KMS-11 (cell line): Measurements from ENCODE around the gene NEDD4L.

ENCODE experiments used
- H2AFZ ChIP-seq: fragments of 200-600 bp; sonication (generic); 2 replicates; pipeline ENCODE4 v1.6.1; 2016; ENCODE audit warnings: antibody characterized with exemption, mixed run types, low read depth
- H3K27ac ChIP-seq: fragments of 200-600 bp; sonication (generic); 2 replicates; pipeline ENCODE4 v1.6.1; 2016; ENCODE audit warnings: mild to moderate bottlenecking, mixed run types
- H3K27me3 ChIP-seq: fragments of 200-600 bp; sonication (generic); 2 replicates; pipeline ENCODE4 v1.6.1; 2017; ENCODE audit warnings: mild to moderate bottlenecking, low read depth, mixed run types, moderate library complexity; ENCODE audit not compliant: insufficient read depth
- H3K36me3 ChIP-seq: fragments of 200-600 bp; sonication (generic); 2 replicates; pipeline ENCODE4 v1.6.1; 2017; ENCODE audit warnings: mild to moderate bottlenecking, mixed run types; ENCODE audit not compliant: insufficient read depth
- H3K4me1 ChIP-seq: fragments of 200-600 bp; sonication (generic); 2 replicates; pipeline ENCODE4 v1.6.1; 2016; ENCODE audit warnings: mild to moderate bottlenecking, low read depth, mixed run types; ENCODE audit not compliant: poor library complexity, severe bottlenecking
- H3K4me2 ChIP-seq: fragments of 200-600 bp; sonication (generic); 2 replicates; pipeline ENCODE4 v1.7.0; 2016; ENCODE audit warnings: mild to moderate bottlenecking, mixed run types
- H3K4me3 ChIP-seq: fragments of 200-600 bp; sonication (generic); IDR thresholded peaks from 2 replicates; pipeline ENCODE4 v1.6.1; 2017; ENCODE audit warnings: low read depth, low read length, mixed read lengths; ENCODE audit not compliant: insufficient read depth
- H3K79me2 ChIP-seq: fragments of 200-600 bp; sonication (generic); 2 replicates; pipeline ENCODE4 v1.6.1; 2016; ENCODE audit warnings: low read depth, mixed run types; ENCODE audit not compliant: insufficient read depth
- H3K9ac ChIP-seq: fragments of 200-600 bp; sonication (generic); 2 replicates; pipeline ENCODE4 v1.6.1; 2016; ENCODE audit warnings: mild to moderate bottlenecking, mixed run types
- H4K20me1 ChIP-seq: fragments of 200-600 bp; sonication (generic); 2 replicates; pipeline ENCODE4 v1.6.1; 2016; ENCODE audit warnings: mild to moderate bottlenecking, mixed run types; ENCODE audit not compliant: insufficient read depth
- TF ChIP-seq, protein P1 (sequence below): fragments of 200-600 bp; sonication (generic); conservative IDR thresholded peaks from 2 replicates; pipeline ENCODE4 v1.6.1; 2017; ENCODE audit warnings: low read depth, mild to moderate bottlenecking, antibody characterized with exemption, low read length, moderate library complexity, mixed read lengths

The NEDD4L gene

DNA sequence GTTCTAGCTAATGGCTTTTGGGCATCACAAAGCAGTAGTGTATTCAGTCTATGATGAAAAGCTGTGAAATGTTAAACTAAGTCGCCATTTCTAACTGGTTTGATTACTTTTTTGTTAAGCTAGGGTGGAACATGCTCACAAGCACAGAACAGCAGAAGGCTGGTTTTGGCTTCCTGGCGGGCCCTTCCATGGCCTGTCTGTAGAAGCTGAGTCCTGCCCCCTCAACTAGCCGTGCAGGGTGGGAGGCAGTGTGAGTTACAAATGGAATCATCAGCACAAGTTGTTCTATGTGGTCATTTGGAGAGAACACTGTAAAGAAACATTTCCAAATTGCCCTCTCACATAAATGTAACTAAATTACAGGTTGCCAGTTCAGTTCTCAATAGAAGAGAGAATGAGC is 294.1 kb downstream of the NEDD4L start:
- no peak overlapping the region for H3K4me2 ChIP-seq
- no peaks in the 10 kb centered on the region for H3K36me3 ChIP-seq
- no peak overlapping the region for H3K27ac ChIP-seq
- no peak overlapping the region for H3K9ac ChIP-seq
- no peak overlapping the region for H2AFZ ChIP-seq
- TF ChIP-seq, protein P1, sequence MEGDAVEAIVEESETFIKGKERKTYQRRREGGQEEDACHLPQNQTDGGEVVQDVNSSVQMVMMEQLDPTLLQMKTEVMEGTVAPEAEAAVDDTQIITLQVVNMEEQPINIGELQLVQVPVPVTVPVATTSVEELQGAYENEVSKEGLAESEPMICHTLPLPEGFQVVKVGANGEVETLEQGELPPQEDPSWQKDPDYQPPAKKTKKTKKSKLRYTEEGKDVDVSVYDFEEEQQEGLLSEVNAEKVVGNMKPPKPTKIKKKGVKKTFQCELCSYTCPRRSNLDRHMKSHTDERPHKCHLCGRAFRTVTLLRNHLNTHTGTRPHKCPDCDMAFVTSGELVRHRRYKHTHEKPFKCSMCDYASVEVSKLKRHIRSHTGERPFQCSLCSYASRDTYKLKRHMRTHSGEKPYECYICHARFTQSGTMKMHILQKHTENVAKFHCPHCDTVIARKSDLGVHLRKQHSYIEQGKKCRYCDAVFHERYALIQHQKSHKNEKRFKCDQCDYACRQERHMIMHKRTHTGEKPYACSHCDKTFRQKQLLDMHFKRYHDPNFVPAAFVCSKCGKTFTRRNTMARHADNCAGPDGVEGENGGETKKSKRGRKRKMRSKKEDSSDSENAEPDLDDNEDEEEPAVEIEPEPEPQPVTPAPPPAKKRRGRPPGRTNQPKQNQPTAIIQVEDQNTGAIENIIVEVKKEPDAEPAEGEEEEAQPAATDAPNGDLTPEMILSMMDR, result no peak
- no peaks in the 10 kb centered on the region for H3K4me1 ChIP-seq
- no peaks in the 10 kb centered on the region for H4K20me1 ChIP-seq
- no peaks in the 10 kb centered on the region for H3K79me2 ChIP-seq
- H3K4me3 ChIP-seq, result no peak overlapping the region
- no peaks in the 10 kb centered on the region for H3K27me3 ChIP-seq

DNA sequence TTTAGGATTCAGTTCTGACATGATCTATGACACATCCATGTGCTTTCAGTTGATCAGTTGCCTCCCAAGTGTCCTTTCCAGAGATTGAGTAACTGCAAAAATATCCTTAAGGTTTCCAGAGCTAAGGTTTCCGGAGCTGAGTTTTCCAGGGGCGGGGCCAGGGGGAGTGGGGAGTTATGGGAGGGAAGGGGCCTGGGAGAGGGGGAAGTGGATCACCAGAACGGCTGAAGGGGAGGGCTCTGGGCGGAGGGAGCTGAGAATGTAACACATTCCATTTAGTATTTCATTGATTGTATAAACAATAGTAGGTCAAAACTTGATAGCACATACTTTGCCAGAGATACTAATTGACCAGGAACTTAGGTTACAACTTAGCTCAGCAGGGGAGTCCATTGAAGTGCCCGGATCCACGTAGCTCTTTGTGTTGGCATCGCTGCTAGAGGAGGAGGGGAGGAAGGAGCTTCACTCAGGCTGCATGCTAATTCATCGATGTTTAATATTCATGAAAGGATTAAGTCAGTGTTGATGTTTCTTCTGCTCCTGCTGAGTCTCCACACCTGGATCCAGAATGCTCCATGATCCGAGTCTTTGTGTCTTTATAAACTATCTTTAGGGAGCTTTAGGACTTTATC is 295.1 kb downstream of the NEDD4L start:
- TF ChIP-seq, protein P1, result no peak
- Histone ChIP-seq H3K27me3 (no peaks in the 10 kb centered on the region), H3K4me2 (no peak overlapping the region), H2AFZ (no peak overlapping the region), H3K79me2 (no peaks in the 10 kb centered on the region), H3K27ac (no peak overlapping the region), H4K20me1 (no peaks in the 10 kb centered on the region), H3K4me1 (no peaks in the 10 kb centered on the region), H3K9ac (no peak overlapping the region), H3K36me3 (no peaks in the 10 kb centered on the region), H3K4me3 (no peak overlapping the region)

DNA sequence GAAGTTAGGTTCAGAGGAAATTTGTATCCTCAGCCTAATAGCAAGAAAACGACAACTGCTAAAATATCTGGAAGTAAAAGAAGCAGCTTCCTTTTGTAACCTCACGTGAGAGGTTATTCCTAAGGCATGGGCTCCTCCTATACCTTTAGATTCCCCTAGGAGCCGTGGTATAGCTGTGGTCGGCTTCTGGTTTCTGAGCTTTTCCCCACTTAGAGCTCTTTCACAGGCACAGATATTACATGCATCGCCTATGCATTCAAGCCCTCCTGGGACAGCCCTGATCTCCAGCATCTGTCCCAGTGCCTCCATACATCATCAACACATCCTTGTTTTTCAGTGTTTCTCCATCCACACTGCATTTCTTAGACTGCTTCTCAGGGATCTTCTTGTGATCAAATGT is 295.9 kb downstream of the NEDD4L start:
- no peaks in the 10 kb centered on the region for H3K36me3 ChIP-seq
- no peaks in the 10 kb centered on the region for H3K27me3 ChIP-seq
- no peaks in the 10 kb centered on the region for H3K4me1 ChIP-seq
- no peaks in the 10 kb centered on the region for H4K20me1 ChIP-seq
- TF ChIP-seq, protein P1, result no peak
- H3K27ac ChIP-seq, result no peak overlapping the region
- no peak overlapping the region for H2AFZ ChIP-seq
- H3K4me3 ChIP-seq, result no peak overlapping the region
- H3K79me2 ChIP-seq, result no peaks in the 10 kb centered on the region
- no peak overlapping the region for H3K4me2 ChIP-seq
- H3K9ac ChIP-seq, result no peak overlapping the region

DNA sequence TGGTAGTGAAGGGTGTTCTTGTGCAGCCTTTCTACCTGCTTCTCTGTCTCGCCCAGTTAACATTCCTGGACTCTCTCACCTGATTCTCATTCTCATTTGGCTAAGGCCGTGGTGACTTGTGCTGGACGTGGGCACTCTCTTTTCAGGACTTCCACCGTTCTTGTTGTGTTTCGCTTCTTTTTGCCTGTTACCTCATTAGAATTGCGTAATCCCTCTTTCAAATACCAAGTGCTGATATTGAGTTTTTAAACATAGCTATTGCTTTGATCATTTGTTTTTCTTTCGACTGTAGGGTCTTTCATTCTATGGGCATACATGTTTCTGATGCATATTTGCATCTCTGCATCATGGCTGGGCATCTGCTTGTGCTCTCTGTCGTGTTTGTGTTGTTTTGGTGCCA is 297.9 kb downstream of the NEDD4L start:
- Histone ChIP-seq H3K27me3 (no peaks in the 10 kb centered on the region), H3K4me3 (no peak overlapping the region), H4K20me1 (no peaks in the 10 kb centered on the region), H3K36me3 (no peaks in the 10 kb centered on the region), H3K27ac (no peak overlapping the region), H3K4me1 (no peaks in the 10 kb centered on the region), H2AFZ (no peak overlapping the region), H3K4me2 (no peak overlapping the region), H3K9ac (no peak overlapping the region), H3K79me2 (no peaks in the 10 kb centered on the region)
- TF ChIP-seq, protein P1, result no peak
